Spinal cord (tissue), 10 donors: ENCODE measurements around the gene ATXN1. TPM values are rescaled to one million over a fixed set of nuclear protein-coding genes. Genes with fewer than 3 reads are reported as not detected.
A peak's percentile ranks its signal among the peaks of the same experiment; 100 is the strongest.

Source experiments
- DNase-seq, 6 donors: peaks; one replicate each; pipeline versions ENCODE4 v3.0.0 to v3.0.0-alpha.2; 2013 to 2015; ENCODE audit warnings: low spot score in 6 of 6, low read depth in 4 of 6
- H3K27ac ChIP-seq: one replicate; pipeline ENCODE4 v1.5.1; 2013; ENCODE audit warnings: low read depth, low read length, control low read depth
- H3K27me3 ChIP-seq: one replicate; pipeline ENCODE4 v1.6.1; 2013; ENCODE audit warnings: low read length; ENCODE audit not compliant: control insufficient read depth, insufficient read depth
- H3K36me3 ChIP-seq: one replicate; pipeline ENCODE4 v1.6.1; 2013; ENCODE audit warnings: low read length; ENCODE audit not compliant: control insufficient read depth, insufficient read depth
- H3K4me1 ChIP-seq: one replicate; pipeline ENCODE4 v1.6.1; 2013; ENCODE audit warnings: low read length; ENCODE audit not compliant: control insufficient read depth, insufficient read depth
- H3K4me3 ChIP-seq: one replicate; pipeline ENCODE4 v1.5.1; 2013; ENCODE audit warnings: low read depth, low read length, control low read depth
- H3K9me3 ChIP-seq: one replicate; pipeline ENCODE4 v1.6.1; 2013; ENCODE audit warnings: low read length; ENCODE audit not compliant: control insufficient read depth, insufficient read depth
- WGBS: methylation state at CpG from one replicate; pipeline ENCODE4 v1.1.5; 2013; ENCODE audit warnings: missing lambda C conversion rate; ENCODE audit not compliant: insufficient coverage; 5-methylcytosine and 5-hydroxymethylcytosine counted together
- polyA plus RNA-seq, 2 donors: library from polyadenylated mRNA; unstranded; fragments of 120-200 nt; gene quantifications; one replicate each; pipeline ENCODE4 v1.2.1, GENCODE V29; 2013; ENCODE audit not compliant: insufficient read length in 2 of 2
- total RNA-seq, 2 donors: library from RNA; depleted of rRNA in 1 of 2; stranded (reverse); fragments of 120-200 nt in 1 of 2; fragments of >200 nt in 1 of 2; gene quantifications; one replicate each; pipeline versions ENCODE4 v1.2.3 to v1.2.4, GENCODE V29; 2013 to 2014
- donor health status: healthy.

The ATXN1 gene
- total and polyA plus RNA-seq, 4 donors, result 20.2 to 50.1 (median 31.7) TPM

- H3K36me3 ChIP-seq, result no peaks in the 10 kb centered on the region
- WGBS, result 78% methylated on average over 2 of the region's 4 CpGs
- no peaks in the 10 kb centered on the region for H3K9me3 ChIP-seq
- peaks cover 7% of the 10 kb centered on the region for H3K4me1 ChIP-seq
- peak overlapping the region; percentile 63 for H3K27ac ChIP-seq
- no peaks in the 10 kb centered on the region for H3K27me3 ChIP-seq
- H3K4me3 ChIP-seq, result no peak overlapping the region
- DNase-seq, result peak in 1 of 6 donors; percentile 37
Observed at GRCh38 chr6:16405375-16405774, 355.9 kb downstream of the ATXN1 start.

GRCh38 chr6:16404456-16404855, 356.8 kb downstream of the ATXN1 start:
- no peak for DNase-seq
- H3K27ac ChIP-seq, result peak overlapping the region; percentile 63

GRCh38 chr6:16403831-16404230, 357.4 kb downstream of the ATXN1 start:
- Histone ChIP-seq H3K36me3 (no peaks in the 10 kb centered on the region), H3K4me3 (no peak overlapping the region), H3K9me3 (no peaks in the 10 kb centered on the region), H3K27ac (peak overlapping the region; percentile 63), H3K4me1 (peaks cover 7% of the 10 kb centered on the region), H3K27me3 (no peaks in the 10 kb centered on the region)
- peak in 1 of 6 donors; percentile 53 for DNase-seq
- no CpG with 5 or more reads among the region's 3 CpGs for WGBS

More at GRCh38 chr6:16404456-16404855, 356.8 kb downstream of the ATXN1 start:
- Histone ChIP-seq H3K4me1 (peaks cover 7% of the 10 kb centered on the region), H3K4me3 (no peak overlapping the region), H3K36me3 (no peaks in the 10 kb centered on the region), H3K27me3 (no peaks in the 10 kb centered on the region), H3K9me3 (no peaks in the 10 kb centered on the region)
- 83% methylated on average over 11 of the region's 15 CpGs for WGBS

GRCh38 chr6:16402581-16402900, 358.7 kb downstream of the ATXN1 start:
- peak in 2 of 6 donors; percentile 64 to 80 for DNase-seq
- Histone ChIP-seq H3K4me1 (peaks cover 7% of the 10 kb centered on the region), H3K4me3 (no peak overlapping the region), H3K36me3 (no peaks in the 10 kb centered on the region), H3K27me3 (no peaks in the 10 kb centered on the region), H3K9me3 (no peaks in the 10 kb centered on the region), H3K27ac (peak overlapping the region; percentile 9)
- WGBS, result no CpG with 5 or more reads among the region's 2 CpGs

DNA sequence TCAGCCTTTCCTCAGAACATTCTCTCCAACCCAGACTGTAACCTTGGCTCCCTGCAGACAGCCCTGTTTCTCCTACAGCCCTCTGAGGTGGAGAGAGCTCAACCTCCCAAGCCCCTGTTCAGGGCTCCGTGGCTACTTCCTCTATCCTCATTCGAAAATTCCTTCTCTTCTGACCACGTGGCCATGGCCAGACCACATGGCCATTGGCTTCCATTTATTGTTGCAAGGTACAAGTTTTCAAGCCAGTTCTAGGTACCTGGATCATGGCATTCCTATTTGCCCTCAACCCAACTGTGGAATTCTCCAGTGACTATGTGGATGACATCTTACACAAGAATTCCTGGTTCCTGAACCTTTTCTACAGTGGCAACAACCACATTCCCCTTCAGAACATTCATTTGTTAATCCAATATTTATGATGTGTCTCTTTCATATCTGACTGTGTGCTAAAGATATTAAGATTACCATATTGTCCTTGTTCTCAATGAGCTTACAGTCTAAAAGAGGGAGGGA, 361.0 kb downstream of the ATXN1 start:
- Histone ChIP-seq H3K4me1 (peaks cover 7% of the 10 kb centered on the region), H3K27me3 (no peaks in the 10 kb centered on the region), H3K36me3 (no peaks in the 10 kb centered on the region), H3K4me3 (no peak overlapping the region), H3K9me3 (no peaks in the 10 kb centered on the region), H3K27ac (peak overlapping the region; percentile 42)
- no peak for DNase-seq
- WGBS, result 90% methylated on average over 3 of the region's 3 CpGs

DNA sequence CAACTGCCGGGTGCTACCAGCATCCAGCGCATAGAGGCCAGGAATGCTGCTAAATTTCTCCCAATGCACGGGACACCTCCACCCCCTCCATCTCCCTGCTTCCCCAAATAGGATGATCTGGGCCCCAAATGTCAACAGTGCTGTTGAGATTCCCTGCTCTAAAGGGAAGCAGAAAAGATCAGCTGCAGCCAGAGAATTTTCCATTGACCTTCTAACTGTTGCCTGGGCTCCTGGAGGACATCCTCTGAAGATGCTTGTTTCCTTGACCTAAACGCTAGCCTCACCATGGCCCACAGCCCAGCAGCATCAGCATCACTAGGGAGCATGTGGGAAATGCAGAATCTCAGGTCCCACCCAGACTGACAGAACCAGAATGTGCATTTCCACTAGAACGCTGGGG, 361.6 kb downstream of the ATXN1 start:
- Histone ChIP-seq H3K9me3 (no peaks in the 10 kb centered on the region), H3K36me3 (no peaks in the 10 kb centered on the region), H3K27ac (peak overlapping the region; percentile 42), H3K4me1 (peaks cover 6% of the 10 kb centered on the region), H3K4me3 (no peak overlapping the region), H3K27me3 (no peaks in the 10 kb centered on the region)
- WGBS, result 94% methylated on average over 5 of the region's 5 CpGs
- DNase-seq, result no peak

- no peaks in the 10 kb centered on the region for H3K9me3 ChIP-seq
- 80% methylated on average over 3 of the region's 8 CpGs for WGBS
- no peak overlapping the region for H3K4me3 ChIP-seq
- H3K36me3 ChIP-seq, result no peaks in the 10 kb centered on the region
- H3K27me3 ChIP-seq, result no peaks in the 10 kb centered on the region
- H3K4me1 ChIP-seq, result peaks cover under 1% of the 10 kb centered on the region
- no peak for DNase-seq
- H3K27ac ChIP-seq, result peak overlapping the region; percentile 42
Observed at GRCh38 chr6:16399158-16399557, 362.1 kb downstream of the ATXN1 start.

DNA sequence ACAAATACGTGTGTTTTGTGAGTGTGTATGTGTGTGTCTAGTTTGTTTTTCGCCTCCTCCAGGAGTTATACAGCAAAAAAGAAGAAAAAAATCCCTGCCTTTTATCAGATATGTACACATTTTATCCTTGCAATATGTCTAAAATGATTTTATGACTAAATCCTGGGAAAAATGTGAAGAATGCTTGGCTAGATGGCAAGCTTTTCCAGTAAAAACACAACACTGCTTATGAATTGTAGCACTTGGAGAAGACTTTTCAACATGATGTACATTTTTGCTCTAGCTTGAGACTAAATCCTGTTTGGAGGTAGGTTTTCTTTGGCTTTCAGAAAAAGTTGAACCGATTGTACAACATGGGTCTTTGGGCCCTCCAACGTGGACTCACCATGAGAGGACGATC, 362.7 kb downstream of the ATXN1 start:
- H3K27ac ChIP-seq, result peak overlapping the region; percentile 29

DNA sequence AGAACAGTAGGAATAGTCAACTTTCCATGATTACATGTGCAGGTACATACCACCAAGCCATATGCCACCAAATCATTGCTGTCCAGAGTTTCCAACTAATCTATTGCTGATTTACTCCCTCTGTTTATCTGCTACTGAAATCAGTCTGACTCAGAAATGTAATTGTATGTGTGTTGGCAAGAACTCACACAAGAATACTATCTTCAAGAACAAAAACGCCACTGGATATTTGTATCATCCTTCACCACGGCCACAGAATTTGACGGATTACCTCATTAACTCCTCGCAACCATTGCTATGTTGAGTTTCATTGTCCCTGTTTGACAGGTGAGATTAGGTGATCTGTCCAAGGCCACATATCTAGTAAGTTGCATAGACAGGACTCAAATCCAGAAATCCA, 363.6 kb downstream of the ATXN1 start:
- no peak overlapping the region for H3K4me3 ChIP-seq
- H3K27me3 ChIP-seq, result no peaks in the 10 kb centered on the region
- no peak overlapping the region for H3K27ac ChIP-seq
- H3K4me1 ChIP-seq, result no peaks in the 10 kb centered on the region
- no peak for DNase-seq
- 76% methylated on average over 3 of the region's 4 CpGs for WGBS
- H3K36me3 ChIP-seq, result no peaks in the 10 kb centered on the region
- no peaks in the 10 kb centered on the region for H3K9me3 ChIP-seq

More for the DNA sequence above, 362.7 kb downstream of the ATXN1 start:
- H3K4me3 ChIP-seq, result no peak overlapping the region
- H3K36me3 ChIP-seq, result no peaks in the 10 kb centered on the region
- H3K27me3 ChIP-seq, result no peaks in the 10 kb centered on the region
- H3K4me1 ChIP-seq, result no peaks in the 10 kb centered on the region
- DNase-seq, result no peak
- no peaks in the 10 kb centered on the region for H3K9me3 ChIP-seq
- 78% methylated on average over 3 of the region's 5 CpGs for WGBS

DNA sequence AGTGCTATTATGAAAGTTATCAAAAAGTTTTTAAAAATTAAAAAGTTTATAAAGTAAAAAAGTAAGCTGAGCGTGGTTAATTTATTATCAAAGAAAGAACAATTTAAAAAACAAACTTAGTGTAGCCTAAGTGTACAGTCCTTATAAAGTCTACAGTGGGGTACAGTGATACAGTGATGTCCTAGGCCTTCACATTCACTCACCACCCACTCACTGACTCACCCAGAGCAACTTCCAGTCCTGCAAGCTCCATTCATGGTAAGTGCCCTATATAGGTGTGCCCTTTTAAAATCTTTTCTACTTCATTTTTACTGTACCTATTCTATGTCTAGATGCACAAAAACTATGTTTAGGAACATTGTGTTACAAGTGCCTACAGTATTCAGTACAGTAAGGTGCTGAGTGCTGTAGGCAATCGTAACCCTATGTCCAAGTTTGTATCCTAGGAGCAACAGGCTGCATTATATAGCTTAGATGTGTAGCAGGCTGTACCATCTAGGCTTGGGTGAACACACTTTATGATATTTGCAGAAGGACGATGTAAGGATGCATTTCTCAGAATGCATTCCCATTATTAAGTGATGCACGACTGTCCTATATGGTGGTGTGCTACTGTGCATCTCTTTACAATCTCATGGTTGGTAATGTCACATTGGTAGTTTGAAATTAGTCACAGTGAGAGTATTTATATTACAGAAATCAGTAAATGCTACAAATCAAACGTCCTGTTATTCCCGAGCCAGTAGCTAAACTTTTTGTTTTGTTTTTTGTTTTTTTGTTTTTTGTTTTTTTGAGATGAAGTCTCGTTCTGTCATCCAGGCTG, 364.6 kb downstream of the ATXN1 start:
- Histone ChIP-seq H3K27ac (no peak overlapping the region), H3K4me1 (peaks cover 4% of the 10 kb centered on the region), H3K36me3 (no peaks in the 10 kb centered on the region), H3K4me3 (no peak overlapping the region), H3K9me3 (no peaks in the 10 kb centered on the region), H3K27me3 (no peaks in the 10 kb centered on the region)
- WGBS, result 92% methylated on average over 2 of the region's 7 CpGs
- DNase-seq, result no peak
